GM12875 (cell line): ENCODE results near the gene EPB41.

Experiments
- H3K4me3 ChIP-seq: one replicate; pipeline ENCODE4 v1.5.1; 2011; ENCODE audit warnings: low read depth, low read length, control low read depth
- TF ChIP-seq, protein P1 (sequence below): IDR thresholded peaks from 2 replicates; pipeline ENCODE4 v1.5.1; 2011; ENCODE audit warnings: low read depth, mild to moderate bottlenecking, control low read depth, inconsistent platforms, low read length, moderate library complexity, borderline replicate concordance; ENCODE audit not compliant: insufficient read depth

EPB41 gene

DNA sequence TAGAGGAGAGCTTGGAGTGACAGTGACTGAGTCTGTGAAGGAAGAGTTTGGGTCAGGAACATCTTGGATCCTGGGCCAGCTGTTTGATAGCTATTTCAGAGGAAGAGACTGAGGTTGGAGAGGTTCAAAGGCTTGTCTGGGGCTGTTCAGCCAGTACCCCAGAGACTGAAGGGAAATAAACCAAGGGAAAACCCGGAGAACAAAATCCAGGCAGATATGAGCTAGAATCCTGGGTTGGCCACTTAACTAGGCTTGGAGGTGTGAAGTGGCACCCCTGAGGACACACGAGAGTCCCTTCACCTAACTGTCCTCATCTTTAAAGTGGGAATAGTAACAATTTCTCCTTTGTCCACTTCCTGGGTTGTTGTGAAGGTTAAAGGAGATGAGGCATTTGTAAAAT lies 23.1 kb upstream of the EPB41 start:
- TF ChIP-seq, protein P1, sequence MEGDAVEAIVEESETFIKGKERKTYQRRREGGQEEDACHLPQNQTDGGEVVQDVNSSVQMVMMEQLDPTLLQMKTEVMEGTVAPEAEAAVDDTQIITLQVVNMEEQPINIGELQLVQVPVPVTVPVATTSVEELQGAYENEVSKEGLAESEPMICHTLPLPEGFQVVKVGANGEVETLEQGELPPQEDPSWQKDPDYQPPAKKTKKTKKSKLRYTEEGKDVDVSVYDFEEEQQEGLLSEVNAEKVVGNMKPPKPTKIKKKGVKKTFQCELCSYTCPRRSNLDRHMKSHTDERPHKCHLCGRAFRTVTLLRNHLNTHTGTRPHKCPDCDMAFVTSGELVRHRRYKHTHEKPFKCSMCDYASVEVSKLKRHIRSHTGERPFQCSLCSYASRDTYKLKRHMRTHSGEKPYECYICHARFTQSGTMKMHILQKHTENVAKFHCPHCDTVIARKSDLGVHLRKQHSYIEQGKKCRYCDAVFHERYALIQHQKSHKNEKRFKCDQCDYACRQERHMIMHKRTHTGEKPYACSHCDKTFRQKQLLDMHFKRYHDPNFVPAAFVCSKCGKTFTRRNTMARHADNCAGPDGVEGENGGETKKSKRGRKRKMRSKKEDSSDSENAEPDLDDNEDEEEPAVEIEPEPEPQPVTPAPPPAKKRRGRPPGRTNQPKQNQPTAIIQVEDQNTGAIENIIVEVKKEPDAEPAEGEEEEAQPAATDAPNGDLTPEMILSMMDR, result no peak
- H3K4me3 ChIP-seq, result no peak overlapping the region

DNA sequence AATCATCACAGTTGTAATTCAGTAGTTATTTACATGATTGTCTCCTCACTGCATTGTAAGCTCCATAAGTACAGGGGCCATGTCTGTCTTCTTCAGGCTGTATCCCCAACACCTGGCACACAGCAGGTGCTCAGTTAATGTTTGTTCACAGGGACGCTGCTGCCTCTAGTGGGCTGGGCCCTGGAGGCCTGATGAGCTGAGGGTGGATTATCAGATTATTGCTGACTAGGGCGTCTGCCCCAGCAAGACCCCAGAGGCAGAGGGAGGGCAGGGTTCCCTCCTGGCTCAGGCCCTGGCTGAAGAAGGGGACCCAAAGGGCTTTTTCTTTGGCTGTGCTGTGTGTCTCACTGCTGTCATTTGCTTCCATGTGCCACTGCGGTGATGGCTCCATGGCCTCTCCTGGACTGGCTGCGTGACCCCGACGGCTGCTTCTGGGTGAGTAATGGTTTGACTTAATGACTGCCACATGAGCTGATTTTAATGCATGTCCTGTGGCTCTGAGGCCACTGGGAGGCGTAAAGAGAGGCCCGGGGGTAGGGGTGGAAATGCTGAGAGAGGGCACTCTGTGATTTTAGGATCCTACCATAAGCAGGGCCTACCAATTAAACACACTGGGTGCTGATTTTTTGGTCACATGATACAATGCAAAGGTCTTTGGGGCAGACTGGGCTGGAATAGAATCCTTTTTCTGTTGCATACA lies 20.8 kb upstream of the EPB41 start:
- TF ChIP-seq, protein P1, result peak; percentile 28; the same call in 1 of the 2 replicates
- no peak overlapping the region for H3K4me3 ChIP-seq

- TF ChIP-seq, protein P1, result no peak
- H3K4me3 ChIP-seq, result no peak overlapping the region
Observed at GRCh38 chr1:28894785-28895184, 19.6 kb upstream of the EPB41 start.

DNA sequence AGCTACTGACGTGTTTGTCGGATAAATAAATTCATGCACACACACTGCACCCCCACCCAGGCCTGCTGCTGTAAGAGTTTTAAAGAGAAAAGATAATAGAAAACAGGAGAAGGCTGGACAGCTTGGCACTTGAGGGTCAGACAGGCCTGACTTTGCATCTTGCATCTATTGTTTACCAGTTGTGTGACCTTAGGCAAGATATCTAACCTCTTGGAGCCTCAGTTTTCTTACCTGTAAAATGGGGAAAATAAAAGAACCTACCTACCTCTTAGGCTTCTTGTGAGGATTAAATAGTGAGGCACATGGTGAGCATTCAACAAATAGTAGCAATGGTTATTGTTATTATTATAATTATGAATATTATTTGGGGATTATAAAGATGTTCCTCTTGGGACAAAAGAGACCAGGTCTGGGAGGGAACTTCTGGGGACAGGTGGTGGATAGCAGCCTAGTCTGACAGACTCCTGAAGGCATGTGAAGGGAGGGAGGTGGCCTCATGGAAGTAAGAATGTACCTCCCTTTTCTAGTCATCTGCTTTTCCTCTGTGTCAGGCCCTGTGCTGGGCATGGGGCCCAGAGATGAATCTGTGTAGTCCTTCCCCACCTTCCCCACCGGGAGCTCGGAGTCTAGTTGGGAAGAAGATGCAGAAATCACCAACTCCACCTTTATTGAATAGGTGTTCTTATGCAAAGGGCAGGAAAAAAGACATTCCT lies 18.3 kb upstream of the EPB41 start:
- TF ChIP-seq, protein P1, result no peak
- no peak overlapping the region for H3K4me3 ChIP-seq

DNA sequence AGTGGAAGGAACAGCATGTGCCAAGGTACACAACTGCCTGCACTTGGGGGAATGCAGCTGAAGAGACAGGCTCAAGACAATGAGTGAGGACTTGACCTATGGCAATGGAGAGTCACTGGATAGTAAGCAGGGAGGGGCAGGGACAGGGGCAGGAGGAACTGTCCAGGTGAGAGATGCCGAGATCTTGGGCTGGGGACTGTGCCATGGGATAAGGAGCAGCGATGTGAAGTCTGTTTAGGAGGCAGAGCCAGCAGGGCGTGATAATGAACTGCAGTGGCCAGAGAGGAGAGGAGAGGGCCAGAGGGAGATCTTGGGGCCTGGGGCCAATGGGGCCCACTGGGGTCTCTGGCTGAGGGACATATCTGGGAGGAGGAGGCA lies 17.8 kb upstream of the EPB41 start:
- TF ChIP-seq, protein P1, result no peak
- no peak overlapping the region for H3K4me3 ChIP-seq

DNA sequence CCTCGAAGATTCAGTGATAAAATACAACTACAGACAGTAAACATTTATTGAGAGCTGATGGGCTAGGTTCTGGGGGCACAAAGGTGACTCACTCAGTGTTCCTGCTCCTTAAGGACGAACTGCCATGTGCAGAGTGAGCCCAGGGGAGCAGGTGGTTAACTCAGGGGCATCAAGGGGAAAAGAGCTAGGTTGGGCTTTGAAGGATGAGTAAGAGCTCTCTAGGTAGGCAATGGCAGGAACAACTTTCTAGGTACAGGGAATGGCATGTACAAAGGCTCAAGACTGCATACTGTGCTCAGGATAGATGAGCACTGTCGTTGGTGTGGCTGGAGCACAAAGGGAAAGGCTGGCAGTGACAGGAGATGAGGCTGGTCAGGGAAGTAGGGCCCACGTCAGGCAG lies 16.6 kb upstream of the EPB41 start:
- no peak overlapping the region for H3K4me3 ChIP-seq
- TF ChIP-seq, protein P1, result no peak

DNA sequence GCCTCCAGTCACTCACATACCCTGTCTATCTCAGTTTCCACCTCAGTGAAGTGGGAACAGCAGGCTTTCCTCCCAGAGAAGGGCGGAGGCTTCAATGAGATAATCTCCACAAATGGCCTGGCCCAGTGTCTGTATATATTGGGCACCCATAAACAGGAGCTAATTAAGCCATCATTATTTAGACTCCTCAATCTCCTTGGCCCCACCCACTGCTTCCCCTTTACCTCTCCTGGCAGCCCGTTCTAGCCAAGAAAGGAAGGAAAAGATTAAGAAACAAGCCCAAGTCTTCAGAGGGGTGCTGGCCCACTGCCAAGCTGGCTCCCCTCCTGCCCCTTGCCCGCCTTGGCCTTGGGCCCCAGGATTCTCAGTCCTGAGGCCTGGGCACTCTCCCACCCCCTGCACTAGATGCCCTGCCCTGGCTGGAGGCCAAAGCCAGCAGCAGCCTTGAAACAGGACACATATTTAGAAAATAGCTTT lies 15.9 kb upstream of the EPB41 start:
- H3K4me3 ChIP-seq, result no peak overlapping the region
- TF ChIP-seq, protein P1, result no peak
